Anterior cingulate cortex (tissue), 58 donors: ENCODE results near the gene PKP2.

Experiments
- DNase-seq, 58 donors: peaks; one replicate each; lab custom pipeline; 2025; lab: John Stamatoyannopoulos, UW

The PKP2 gene

DNA sequence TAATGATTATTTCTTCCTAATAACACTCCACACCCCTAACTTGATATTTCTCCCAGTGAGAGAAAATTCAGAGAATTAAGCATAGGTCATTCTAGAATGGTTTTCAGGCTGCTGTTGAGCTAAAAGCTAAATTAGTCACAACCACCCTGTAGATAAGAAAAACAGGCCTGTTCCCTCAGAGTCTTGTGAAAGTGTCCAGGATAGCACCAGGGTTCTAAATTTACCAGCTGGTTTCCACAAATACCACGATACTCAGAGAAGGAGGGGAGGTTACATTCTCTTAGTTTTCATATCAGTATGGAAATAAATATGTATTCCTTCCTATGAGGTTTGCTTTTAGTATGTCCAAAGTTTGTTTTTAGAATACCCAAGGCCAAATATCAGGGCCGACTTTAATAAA, 74.9 kb downstream of the PKP2 start:
- no peak for DNase-seq

DNA sequence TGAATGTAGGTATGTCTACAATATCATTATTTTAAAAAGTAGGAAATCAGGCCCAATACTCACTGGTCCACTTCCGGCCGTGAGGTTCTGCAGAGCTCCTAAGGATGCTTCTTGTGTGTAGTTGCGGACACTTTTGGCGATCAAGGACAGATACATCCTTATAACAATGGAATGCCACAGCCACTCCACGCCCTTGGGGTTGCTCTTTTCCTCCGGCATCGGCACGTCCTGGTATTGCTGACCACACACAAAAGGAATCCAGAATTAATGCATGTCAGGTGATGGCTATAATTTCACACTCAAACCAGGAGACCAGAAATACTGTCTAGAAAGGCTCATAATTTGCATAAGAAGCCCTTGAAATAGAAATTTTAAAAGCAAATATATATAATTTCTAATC, 75.3 kb downstream of the PKP2 start:
- DNase-seq = no peak

GRCh38 chr12:32820376-32820931, 76.1 kb downstream of the PKP2 start:
- no peak for DNase-seq

DNA sequence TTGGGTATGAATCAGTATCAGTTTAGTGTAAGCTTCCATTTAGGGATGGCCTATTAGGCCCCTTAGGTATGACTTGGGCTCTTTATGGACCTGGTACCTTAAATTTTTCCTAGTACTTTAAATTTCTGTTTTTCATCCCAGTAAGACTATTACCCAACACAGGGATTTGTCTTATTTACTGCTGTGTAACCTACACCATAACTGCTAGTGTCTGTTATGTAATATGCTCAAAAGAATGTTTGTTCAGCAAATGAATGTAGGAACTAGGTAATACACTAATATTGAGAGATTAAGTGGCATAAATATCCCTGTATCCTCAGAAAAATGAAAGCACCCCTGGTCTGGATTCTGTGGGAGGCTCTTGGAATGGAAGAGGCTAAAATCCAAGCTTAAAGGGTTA, 77.2 kb downstream of the PKP2 start:
- no peak for DNase-seq

- no peak for DNase-seq
Observed at GRCh38 chr12:32811686-32812392, 84.7 kb downstream of the PKP2 start.

DNA sequence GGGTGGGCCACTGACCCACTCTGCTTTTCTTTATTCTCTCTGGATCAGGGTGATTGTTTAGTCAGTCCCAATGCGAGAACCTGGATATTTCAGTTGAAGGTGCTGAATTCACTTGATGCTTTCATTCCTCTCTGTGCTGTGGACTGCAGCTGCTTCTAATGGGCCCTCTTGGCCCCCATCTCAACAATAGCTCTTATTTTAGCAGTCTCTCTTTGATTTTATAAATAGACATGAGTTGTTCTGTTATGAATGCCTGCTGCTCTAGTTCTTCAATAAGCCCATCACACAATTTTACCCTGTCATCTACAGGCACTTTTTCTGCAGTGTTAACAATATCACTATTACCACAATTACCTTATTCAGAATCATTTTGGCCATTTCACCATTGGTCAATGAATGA, 86.7 kb downstream of the PKP2 start:
- DNase-seq = no peak

GRCh38 chr12:32809196-32809595, 87.4 kb downstream of the PKP2 start:
- no peak for DNase-seq

GRCh38 chr12:32804301-32804700, 92.3 kb downstream of the PKP2 start:
- no peak for DNase-seq

DNA sequence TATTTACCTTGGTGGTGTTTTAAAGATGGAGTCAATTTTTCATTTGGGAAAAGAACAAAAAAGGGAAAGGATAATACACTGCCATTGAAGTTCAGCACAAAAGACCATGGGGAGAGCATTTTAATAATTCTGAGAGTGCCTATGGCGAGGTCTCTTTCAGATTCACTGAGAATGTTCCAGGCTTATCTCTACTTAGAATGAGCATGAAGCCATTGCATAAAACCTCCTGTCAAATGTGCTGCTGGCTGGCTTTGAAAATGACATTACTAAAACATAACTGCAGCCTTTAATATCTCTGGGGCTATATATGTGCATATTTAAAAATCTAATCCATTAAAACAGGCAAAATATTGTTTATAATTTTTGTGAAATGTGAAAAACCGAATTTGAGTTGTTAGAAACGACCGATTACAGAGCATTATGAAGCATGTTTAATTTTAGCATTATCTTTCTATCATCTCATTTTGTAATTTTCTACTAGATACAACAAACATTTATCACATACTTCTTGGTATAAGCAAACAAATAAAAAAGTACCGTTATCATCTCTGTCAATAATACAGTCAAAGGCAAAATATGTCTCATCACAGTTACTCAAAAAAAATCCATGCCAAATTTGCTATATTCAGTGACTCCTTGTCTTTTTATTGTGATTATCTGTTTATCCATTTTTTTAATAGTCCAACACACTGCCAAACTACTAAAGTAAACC, 95.2 kb downstream of the PKP2 start:
- DNase-seq = no peak

DNA sequence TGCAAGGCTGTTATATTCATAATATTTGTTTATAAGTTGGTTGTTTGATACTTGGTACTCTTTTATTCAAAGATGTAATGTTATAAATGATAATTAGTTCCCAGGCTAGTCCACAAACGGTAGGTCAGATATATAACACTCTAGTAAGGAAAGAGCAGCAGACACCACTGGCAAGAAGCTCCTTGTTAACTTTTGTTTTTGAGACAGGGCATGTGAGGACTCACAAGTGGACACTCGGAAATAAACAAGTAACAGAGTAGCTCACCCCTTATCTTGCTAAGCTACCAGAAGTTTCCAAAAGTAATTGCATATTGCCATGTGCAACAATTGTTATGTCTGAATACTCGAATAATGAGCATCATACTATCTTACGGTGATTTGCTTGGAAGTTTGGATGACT, 102.3 kb downstream of the PKP2 start:
- DNase-seq = no peak

GRCh38 chr12:32789916-32790315, 106.7 kb downstream of the PKP2 start:
- DNase-seq = no peak

GRCh38 chr12:32789446-32789845, 107.1 kb downstream of the PKP2 start:
- DNase-seq = no peak

DNA sequence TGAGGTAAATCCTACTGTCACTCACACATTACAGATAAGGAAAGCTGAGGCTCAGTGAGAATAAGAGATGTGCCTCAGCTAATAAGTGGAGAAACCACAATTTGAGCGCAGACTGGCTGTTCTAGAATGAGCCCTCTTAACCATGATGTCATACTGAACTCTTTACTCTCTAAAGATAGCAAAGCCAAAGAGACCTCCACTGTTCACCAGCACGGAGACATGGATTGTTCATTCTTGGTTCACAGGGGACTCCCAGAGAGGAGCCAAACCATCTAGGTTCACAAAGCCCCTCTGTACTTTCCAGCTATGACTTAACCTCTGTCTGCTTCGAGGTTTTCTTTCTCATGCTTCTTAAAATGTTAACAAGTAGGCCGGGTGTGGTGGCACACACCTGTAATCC, 108.2 kb downstream of the PKP2 start:
- no peak for DNase-seq

GRCh38 chr12:32785557-32785956, 111.0 kb downstream of the PKP2 start:
- no peak for DNase-seq

DNA sequence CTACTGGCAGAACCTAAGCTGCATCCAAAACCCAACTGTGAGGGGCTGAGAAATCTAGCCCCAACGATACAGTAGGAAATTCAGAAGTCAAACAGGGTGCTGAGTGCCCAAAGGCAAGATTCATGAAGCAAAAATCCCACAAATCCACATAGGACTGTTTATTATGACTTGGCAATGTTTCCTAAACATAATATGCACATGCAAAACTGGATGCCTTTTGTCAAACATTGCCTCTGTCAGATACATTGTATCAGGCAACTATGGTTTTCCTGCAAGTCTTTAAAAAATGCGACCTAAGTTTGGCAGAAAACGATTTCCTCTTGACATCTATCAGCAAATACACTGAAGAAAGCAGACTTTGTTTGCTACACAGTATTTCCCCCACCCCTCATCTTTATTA, 113.5 kb downstream of the PKP2 start:
- no peak for DNase-seq

DNA sequence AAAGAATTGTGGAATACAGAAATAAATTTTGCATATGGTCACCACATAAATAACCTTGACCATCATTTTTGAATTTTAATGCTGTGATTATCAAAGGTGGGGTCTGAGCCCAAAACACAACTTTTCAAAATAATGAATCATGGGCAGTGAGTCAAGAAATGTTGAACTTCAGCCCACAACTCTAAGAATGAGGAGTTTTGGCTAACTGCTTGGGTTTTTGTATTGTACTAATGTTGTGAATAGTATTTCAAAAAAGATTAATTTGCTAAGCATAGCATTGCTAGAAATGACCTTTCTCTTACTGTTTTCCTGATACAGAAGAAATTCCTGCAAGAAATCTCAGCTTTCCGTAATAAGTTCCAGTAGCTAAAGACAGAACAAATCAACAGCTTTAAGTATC, 116.5 kb downstream of the PKP2 start:
- DNase-seq = no peak

DNA sequence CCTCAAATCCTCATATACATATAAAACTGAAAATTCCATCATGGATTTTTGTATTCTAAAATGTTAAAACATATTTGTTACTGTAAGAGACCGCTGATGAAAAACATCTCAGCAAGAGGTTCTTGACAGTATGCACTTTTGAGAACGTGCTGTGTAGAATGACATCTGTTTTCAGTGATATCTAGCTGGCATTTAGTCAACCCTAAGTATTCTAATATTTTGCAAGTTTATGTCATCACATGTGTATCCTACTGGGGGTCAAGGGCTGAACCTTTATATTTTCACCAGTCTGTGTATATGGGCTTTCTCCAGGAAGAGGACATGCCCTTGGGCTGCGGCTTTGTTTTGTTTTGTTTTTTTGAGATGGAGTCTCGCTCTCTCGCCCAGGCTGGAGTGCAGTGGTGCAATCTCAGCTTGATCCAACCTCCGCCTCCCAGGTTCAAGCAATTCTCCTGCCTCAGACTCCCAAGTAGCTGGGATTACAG, 118.8 kb downstream of the PKP2 start:
- no peak for DNase-seq

DNA sequence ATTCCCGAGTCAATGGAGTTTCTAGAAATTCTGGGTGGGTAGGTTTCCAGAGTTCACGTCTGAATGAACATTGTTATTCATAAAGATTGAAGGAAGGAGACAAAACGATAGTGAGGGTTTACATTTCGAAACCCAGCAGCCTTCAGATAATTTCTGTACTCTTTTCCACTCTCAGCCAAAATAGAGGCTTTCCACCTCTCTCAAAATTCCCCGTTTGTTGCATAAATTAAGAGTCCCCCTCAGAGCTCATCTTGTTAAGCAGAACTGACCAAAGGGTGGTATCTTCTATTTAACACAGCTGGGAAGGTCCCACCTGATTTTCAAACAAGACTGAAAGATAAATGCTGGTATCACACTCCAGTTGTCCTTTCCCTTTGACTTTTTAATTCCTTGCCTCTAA, 119.4 kb downstream of the PKP2 start:
- DNase-seq = no peak

GRCh38 chr12:32776258-32776657, 120.3 kb downstream of the PKP2 start:
- no peak for DNase-seq

DNA sequence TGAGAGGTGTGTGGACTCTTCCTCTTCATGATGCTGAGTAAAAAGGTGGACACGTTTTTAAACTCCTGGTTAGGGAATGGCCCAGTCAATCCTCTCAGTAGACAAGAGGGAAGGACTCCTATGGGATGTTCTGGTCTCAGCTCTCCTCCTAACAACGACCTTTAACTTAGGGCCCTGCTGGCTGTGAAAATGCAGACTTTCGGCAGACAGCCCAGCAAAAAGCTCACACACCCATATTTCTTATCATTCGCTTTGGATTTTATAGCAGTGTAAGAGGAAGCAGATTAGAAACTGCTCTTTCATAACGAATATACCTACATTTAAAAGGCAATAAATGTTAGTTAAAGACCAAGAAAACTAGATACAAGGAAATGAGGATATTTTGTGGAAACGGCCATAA, 122.9 kb downstream of the PKP2 start:
- no peak for DNase-seq

- no peak for DNase-seq
Observed at GRCh38 chr12:32770141-32770540, 126.4 kb downstream of the PKP2 start.

- no peak for DNase-seq
Observed at GRCh38 chr12:32768518-32768917, 128.1 kb downstream of the PKP2 start.
